HEK293 (cell line): ENCODE results near the gene TMEM179.

Source experiments
- ZBTB7A ChIP-seq: fragments of 450-650 bp; formaldehyde crosslinking; IDR thresholded peaks from 2 replicates; pipeline ENCODE4 v1.5.1; 2016; ENCODE audit warnings: low read depth, missing biosample characterization, missing genetic modification characterization
- ZNF121 ChIP-seq: fragments of 450-650 bp; formaldehyde crosslinking; IDR thresholded peaks from 2 replicates; pipeline ENCODE4 v1.5.1; 2016; ENCODE audit warnings: missing biosample characterization, missing genetic modification characterization
- ZNF274 ChIP-seq, 2 experiments: fragments of 200-500 bp in 1 of 2; fragments of 450-650 bp in 1 of 2; sonication (Bioruptor generic) in 1 of 2; formaldehyde crosslinking in 1 of 2; IDR thresholded peaks; 2 replicates each; pipeline versions ENCODE4 v1.5.1 to v1.6.1; 2014 to 2016; ENCODE audit warnings: borderline replicate concordance in 1 of 2, inconsistent platforms in 1 of 2, low read length in 1 of 2, missing biosample characterization in 1 of 2, missing genetic modification characterization in 1 of 2
- ZNF416 ChIP-seq: fragments of 450-650 bp; formaldehyde crosslinking; IDR thresholded peaks from 2 replicates; pipeline ENCODE4 v1.5.1; 2016; ENCODE audit warnings: missing biosample characterization, missing genetic modification characterization
- ZNF621 ChIP-seq: fragments of 450-650 bp; formaldehyde crosslinking; IDR thresholded peaks from 2 replicates; pipeline ENCODE4 v1.5.1; 2017; ENCODE audit warnings: missing biosample characterization, missing genetic modification characterization
- ZSCAN5A ChIP-seq: fragments of 450-650 bp; formaldehyde crosslinking; IDR thresholded peaks from 2 replicates; pipeline ENCODE4 v1.5.1; 2016; ENCODE audit warnings: missing biosample characterization, missing genetic modification characterization
- TF ChIP-seq, protein P1 (sequence below): fragments of 450-650 bp; formaldehyde crosslinking; IDR thresholded peaks from 2 replicates; pipeline ENCODE4 v1.5.1; 2016; ENCODE audit warnings: missing biosample characterization, missing genetic modification characterization
- TF ChIP-seq, protein P2 (sequence below): fragments of 450-650 bp; formaldehyde crosslinking; IDR thresholded peaks from 2 replicates; pipeline ENCODE4 v1.5.1; 2017; ENCODE audit warnings: missing biosample characterization, missing genetic modification characterization
- TF ChIP-seq, protein P3 (sequence below): fragments of 450-650 bp; formaldehyde crosslinking; IDR thresholded peaks from 2 replicates; pipeline ENCODE4 v1.5.1; 2016; ENCODE audit warnings: missing biosample characterization, missing genetic modification characterization

DNA sequence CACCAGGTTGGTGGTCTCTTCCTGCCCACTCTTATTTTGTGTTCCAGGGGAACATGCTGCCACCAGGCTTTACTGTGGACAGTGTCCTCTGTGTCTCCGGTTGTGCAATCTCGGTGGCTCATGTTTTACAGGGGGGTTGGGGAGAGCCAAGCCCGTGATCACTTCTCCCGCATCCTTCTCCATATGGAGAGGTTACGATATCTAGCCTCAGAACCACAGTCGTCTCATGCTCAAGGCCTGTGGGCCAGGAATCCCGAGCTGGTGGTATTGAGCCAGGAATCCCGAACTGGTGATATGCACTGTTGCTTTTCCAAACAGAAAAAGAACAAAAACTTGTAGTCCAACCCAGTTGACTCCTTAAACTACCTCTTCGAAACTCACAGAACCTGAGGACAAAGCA, 47.8 kb upstream of the TMEM179 start:
- TF ChIP-seq ZNF416 (tag by site-specific recombination) (no peak), ZSCAN5A (tag by site-specific recombination) (no peak), ZBTB7A (tag by site-specific recombination) (no peak), ZNF121 (tag by site-specific recombination) (no peak), ZNF274 (IDR thresholded peaks at IDR 0.05; ENCODE audit: low read length) (no peak), ZNF274 (tag by site-specific recombination; IDR thresholded peaks at IDR 0.05; ENCODE audit: borderline replicate concordance) (no peak), ZNF621 (tag by site-specific recombination) (no peak)
- TF ChIP-seq, protein P1, sequence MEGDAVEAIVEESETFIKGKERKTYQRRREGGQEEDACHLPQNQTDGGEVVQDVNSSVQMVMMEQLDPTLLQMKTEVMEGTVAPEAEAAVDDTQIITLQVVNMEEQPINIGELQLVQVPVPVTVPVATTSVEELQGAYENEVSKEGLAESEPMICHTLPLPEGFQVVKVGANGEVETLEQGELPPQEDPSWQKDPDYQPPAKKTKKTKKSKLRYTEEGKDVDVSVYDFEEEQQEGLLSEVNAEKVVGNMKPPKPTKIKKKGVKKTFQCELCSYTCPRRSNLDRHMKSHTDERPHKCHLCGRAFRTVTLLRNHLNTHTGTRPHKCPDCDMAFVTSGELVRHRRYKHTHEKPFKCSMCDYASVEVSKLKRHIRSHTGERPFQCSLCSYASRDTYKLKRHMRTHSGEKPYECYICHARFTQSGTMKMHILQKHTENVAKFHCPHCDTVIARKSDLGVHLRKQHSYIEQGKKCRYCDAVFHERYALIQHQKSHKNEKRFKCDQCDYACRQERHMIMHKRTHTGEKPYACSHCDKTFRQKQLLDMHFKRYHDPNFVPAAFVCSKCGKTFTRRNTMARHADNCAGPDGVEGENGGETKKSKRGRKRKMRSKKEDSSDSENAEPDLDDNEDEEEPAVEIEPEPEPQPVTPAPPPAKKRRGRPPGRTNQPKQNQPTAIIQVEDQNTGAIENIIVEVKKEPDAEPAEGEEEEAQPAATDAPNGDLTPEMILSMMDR (tag by site-specific recombination), result no peak
- TF ChIP-seq, protein P2, sequence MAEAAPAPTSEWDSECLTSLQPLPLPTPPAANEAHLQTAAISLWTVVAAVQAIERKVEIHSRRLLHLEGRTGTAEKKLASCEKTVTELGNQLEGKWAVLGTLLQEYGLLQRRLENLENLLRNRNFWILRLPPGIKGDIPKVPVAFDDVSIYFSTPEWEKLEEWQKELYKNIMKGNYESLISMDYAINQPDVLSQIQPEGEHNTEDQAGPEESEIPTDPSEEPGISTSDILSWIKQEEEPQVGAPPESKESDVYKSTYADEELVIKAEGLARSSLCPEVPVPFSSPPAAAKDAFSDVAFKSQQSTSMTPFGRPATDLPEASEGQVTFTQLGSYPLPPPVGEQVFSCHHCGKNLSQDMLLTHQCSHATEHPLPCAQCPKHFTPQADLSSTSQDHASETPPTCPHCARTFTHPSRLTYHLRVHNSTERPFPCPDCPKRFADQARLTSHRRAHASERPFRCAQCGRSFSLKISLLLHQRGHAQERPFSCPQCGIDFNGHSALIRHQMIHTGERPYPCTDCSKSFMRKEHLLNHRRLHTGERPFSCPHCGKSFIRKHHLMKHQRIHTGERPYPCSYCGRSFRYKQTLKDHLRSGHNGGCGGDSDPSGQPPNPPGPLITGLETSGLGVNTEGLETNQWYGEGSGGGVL, result no peak
- TF ChIP-seq, protein P3, sequence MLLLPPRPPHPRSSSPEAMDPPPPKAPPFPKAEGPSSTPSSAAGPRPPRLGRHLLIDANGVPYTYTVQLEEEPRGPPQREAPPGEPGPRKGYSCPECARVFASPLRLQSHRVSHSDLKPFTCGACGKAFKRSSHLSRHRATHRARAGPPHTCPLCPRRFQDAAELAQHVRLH (tag by site-specific recombination), result no peak
